HG03097 (cell line): ENCODE measurements around the gene PLXDC2.
"Not testable (repeated sequence)": the region's sequence is repeated elsewhere in the genome, so short reads cannot be mapped to it uniquely, and the experiment has no call there.

Experiments
- ATAC-seq: cut with Tn5 transposase; IDR thresholded peaks from one replicate; pipeline ENCODE4 v1.9.1; 2021; ENCODE audit not compliant: unreplicated experiment, low FRiP score

The PLXDC2 gene

GRCh38 chr10:19816411-19817230, at the start of gene PLXDC2:
Gene PLXDC2, plus strand, starts transcription at chr10:19816432.
- no peak for ATAC-seq

GRCh38 chr10:19767876-19768275, 48.4 kb upstream of the PLXDC2 start:
- no peak for ATAC-seq

- ATAC-seq = not testable (repeated sequence)
These were observed 46.4 kb upstream of the PLXDC2 start for GRCh38 chr10:19769826-19770225.

- no peak for ATAC-seq
These were observed 43.3 kb upstream of the PLXDC2 start for GRCh38 chr10:19772972-19773371.

GRCh38 chr10:19775296-19775695, 40.9 kb upstream of the PLXDC2 start:
- ATAC-seq = no peak

GRCh38 chr10:19777806-19778205, 38.4 kb upstream of the PLXDC2 start:
- ATAC-seq = no peak

- no peak for ATAC-seq
These were observed 37.2 kb upstream of the PLXDC2 start for GRCh38 chr10:19778996-19779395.

GRCh38 chr10:19782430-19783089, 33.7 kb upstream of the PLXDC2 start:
- no peak for ATAC-seq

GRCh38 chr10:19783721-19784120, 32.5 kb upstream of the PLXDC2 start:
- ATAC-seq = no peak

- no peak for ATAC-seq
These were observed 30.9 kb upstream of the PLXDC2 start for GRCh38 chr10:19785366-19785765.

- ATAC-seq = no peak
These were observed 28.1 kb upstream of the PLXDC2 start for GRCh38 chr10:19788075-19788686.

- ATAC-seq = no peak
These were observed 27.3 kb upstream of the PLXDC2 start for GRCh38 chr10:19788902-19789301.

- ATAC-seq = no peak
These were observed 26.6 kb upstream of the PLXDC2 start for GRCh38 chr10:19789607-19790006.

GRCh38 chr10:19791032-19791431, 25.2 kb upstream of the PLXDC2 start:
- no peak for ATAC-seq

GRCh38 chr10:19795684-19796083, 20.5 kb upstream of the PLXDC2 start:
- ATAC-seq = no peak

- ATAC-seq = no peak
These were observed 16.1 kb upstream of the PLXDC2 start for GRCh38 chr10:19800161-19800560.

- ATAC-seq = no peak
These were observed 14.9 kb upstream of the PLXDC2 start for GRCh38 chr10:19801369-19801768.

GRCh38 chr10:19803676-19804075, 12.6 kb upstream of the PLXDC2 start:
- ATAC-seq = no peak

GRCh38 chr10:19809481-19809880, 6.8 kb upstream of the PLXDC2 start:
- ATAC-seq = no peak

GRCh38 chr10:19811540-19811939, 4.7 kb upstream of the PLXDC2 start:
- no peak for ATAC-seq

GRCh38 chr10:19812976-19813375, 3.3 kb upstream of the PLXDC2 start:
- ATAC-seq = no peak
